ENCODE measurements around the gene TRIM47. TPM values are rescaled to one million over a fixed set of nuclear protein-coding genes. Genes with fewer than 3 reads are reported as not detected.
"Not testable (repeated sequence)": the region's sequence is repeated elsewhere in the genome, so short reads cannot be mapped to it uniquely, and the experiment has no call there.

The TRIM47 gene
- total RNA-seq, 1 experiment from 2014 or later, result 2.5 TPM

DNA sequence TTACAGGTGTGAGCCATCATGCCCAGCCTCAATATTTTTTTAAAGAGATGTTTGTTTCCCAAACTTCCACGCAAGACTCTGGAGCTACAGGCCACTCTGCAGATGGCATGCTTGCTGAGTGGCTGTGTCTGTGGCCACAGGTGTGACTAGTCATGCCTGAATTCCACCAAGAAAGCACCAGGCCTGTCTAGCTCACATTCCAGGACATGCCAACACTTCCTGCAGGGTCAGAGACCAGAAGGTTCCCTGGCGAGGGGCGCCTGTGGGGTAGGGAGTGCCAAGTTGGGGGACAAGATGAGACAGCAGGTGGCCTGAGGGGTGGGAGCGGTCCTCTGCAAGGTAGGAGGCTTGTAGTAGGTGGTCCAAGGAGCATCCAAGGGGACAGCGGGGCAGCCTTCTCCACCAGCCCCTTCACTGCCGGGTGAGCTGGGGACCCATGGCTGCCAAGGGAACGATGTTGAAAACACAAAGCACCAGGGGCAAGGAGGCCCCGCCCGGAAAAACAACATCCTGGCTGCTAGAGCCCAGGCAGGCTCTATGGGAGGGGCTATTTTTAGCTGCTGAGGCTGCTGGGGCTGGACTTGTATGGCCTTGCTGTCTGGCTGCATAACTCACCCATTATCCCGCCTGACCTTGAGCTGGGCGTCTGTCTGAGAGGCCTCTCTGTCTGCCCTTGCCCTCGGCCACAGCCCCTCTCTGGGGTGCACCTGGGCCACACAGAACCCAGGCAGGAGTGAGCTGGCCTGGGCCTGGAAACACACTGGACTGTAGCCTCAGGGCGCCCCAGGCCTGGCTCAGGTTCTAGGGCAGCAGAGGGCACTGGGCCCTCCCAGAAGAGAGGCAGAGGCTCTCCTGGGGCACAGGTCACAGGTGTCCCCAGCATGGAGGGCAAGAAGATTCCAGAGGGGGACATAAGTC lies 5.7 kb downstream of the TRIM47 start:
- no peaks in the 10 kb centered on the region for H3K36me3 Mint-ChIP-seq (ENCODE audit: insufficient read depth, unreplicated experiment)
- no TSS peak for BruUV-seq (replicated peaks)
- H3K4me3 Mint-ChIP-seq (ENCODE audit: unreplicated experiment), result no peak overlapping the region
- CTCF ChIA-PET, result interaction anchor here (1.3 to 2.0 kb wide), 2 partner anchors 15 to 18 kb away, joined by 3 to 8 read pairs; partner anchors contain the start of gene WBP2
- no peaks in the 10 kb centered on the region for H3K9me3 Mint-ChIP-seq (ENCODE audit: unreplicated experiment)
- Histone ChIP-seq H3K36me3 (ENCODE audit: control insufficient read depth, insufficient read depth, low read length) (no peaks in the 10 kb centered on the region), H3K4me1 (peaks cover 22% of the 10 kb centered on the region), H3K9me3 (no peaks in the 10 kb centered on the region), H3K4me3 (ENCODE audit: low read depth, low read length) (no peak overlapping the region), H3K27me3 (replicated peaks; ENCODE audit: control insufficient read depth, insufficient read depth, low read length) (no peaks in the 10 kb centered on the region)
- no peak overlapping the region for H3K27ac Mint-ChIP-seq (ENCODE audit: unreplicated experiment)
- intact Hi-C loops (cut with micrococcal nuclease; ENCODE audit: unreplicated experiment), result no loop called here
- no peaks in the 10 kb centered on the region for H3K27me3 Mint-ChIP-seq (ENCODE audit: insufficient read depth, unreplicated experiment)
- TF ChIP-seq, protein P1, sequence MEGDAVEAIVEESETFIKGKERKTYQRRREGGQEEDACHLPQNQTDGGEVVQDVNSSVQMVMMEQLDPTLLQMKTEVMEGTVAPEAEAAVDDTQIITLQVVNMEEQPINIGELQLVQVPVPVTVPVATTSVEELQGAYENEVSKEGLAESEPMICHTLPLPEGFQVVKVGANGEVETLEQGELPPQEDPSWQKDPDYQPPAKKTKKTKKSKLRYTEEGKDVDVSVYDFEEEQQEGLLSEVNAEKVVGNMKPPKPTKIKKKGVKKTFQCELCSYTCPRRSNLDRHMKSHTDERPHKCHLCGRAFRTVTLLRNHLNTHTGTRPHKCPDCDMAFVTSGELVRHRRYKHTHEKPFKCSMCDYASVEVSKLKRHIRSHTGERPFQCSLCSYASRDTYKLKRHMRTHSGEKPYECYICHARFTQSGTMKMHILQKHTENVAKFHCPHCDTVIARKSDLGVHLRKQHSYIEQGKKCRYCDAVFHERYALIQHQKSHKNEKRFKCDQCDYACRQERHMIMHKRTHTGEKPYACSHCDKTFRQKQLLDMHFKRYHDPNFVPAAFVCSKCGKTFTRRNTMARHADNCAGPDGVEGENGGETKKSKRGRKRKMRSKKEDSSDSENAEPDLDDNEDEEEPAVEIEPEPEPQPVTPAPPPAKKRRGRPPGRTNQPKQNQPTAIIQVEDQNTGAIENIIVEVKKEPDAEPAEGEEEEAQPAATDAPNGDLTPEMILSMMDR (IDR thresholded peaks at IDR 0.05; ENCODE audit: insufficient read depth in 1 of 2, low read depth in 1 of 2, low read length in 1 of 2, severe bottlenecking in 1 of 2, unreplicated experiment in 1 of 2), result no peak
- peaks cover 12% of the 10 kb centered on the region for H3K4me1 Mint-ChIP-seq (ENCODE audit: low read depth, unreplicated experiment)
- peak in 1 of 2 experiments; percentile 46 for DNase-seq
- POLR2A ChIA-PET, result interaction anchor here (0.6 to 1.4 kb wide), 3 partner anchors 18 to 266 kb away, joined by 3 to 6 read pairs (median 3); partner anchors contain the start of gene WBP2

DNA sequence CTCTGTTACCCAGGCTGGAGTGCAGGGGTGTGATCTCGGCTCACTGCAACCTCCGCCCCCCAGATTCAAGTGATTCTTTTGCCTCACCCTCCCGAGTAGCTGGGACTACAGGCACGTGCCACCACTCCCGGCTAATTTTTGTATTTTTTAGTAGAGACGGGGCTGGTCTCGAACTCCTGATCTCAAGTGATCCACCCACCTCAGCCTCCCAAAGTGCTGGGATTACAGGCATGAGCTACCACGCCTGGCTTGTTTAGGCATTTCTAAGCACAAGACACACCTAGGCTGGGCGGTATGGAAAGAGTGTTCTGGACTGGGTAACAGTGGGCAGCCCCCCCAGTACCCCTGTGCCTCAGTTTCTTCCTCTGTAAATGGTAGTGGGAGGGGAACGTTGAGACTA lies 8.2 kb downstream of the TRIM47 start:
- H3K4me1 Mint-ChIP-seq (ENCODE audit: low read depth, unreplicated experiment); H3K9me3 Mint-ChIP-seq (ENCODE audit: unreplicated experiment); H3K4me1 ChIP-seq; H3K9me3 ChIP-seq; H3K27ac Mint-ChIP-seq (ENCODE audit: unreplicated experiment); H3K36me3 ChIP-seq (ENCODE audit: control insufficient read depth, insufficient read depth, low read length); H3K4me3 Mint-ChIP-seq (ENCODE audit: unreplicated experiment); H3K36me3 Mint-ChIP-seq (ENCODE audit: insufficient read depth, unreplicated experiment); H3K27me3 Mint-ChIP-seq (ENCODE audit: insufficient read depth, unreplicated experiment); H3K27me3 ChIP-seq (replicated peaks; ENCODE audit: control insufficient read depth, insufficient read depth, low read length); DNase-seq; BruUV-seq (replicated peaks); CTCF ChIA-PET; intact Hi-C loops (cut with micrococcal nuclease; ENCODE audit: unreplicated experiment); POLR2A ChIA-PET; H3K4me3 ChIP-seq (ENCODE audit: low read depth, low read length): not testable (repeated sequence)

- no peaks in the 10 kb centered on the region for H3K9me3 ChIP-seq
- no peaks in the 10 kb centered on the region for H3K9me3 Mint-ChIP-seq (ENCODE audit: unreplicated experiment)
- H3K4me3 Mint-ChIP-seq (ENCODE audit: unreplicated experiment), result no peak overlapping the region
- ChIA-PET CTCF (interaction anchor here (0.6 kb wide), 1 partner anchor 34 kb away, joined by 3 read pairs; no protein-coding TSS in a partner anchor), POLR2A (no interaction called here)
- no peaks in the 10 kb centered on the region for H3K27me3 ChIP-seq (replicated peaks; ENCODE audit: control insufficient read depth, insufficient read depth, low read length)
- intact Hi-C loops (cut with micrococcal nuclease; ENCODE audit: unreplicated experiment), result no loop called here
- peaks cover 9% of the 10 kb centered on the region; the same call in 1 of the 2 replicates for H3K4me1 ChIP-seq
- H3K27me3 Mint-ChIP-seq (ENCODE audit: insufficient read depth, unreplicated experiment), result no peaks in the 10 kb centered on the region
- no peaks in the 10 kb centered on the region for H3K36me3 ChIP-seq (ENCODE audit: control insufficient read depth, insufficient read depth, low read length)
- H3K27ac Mint-ChIP-seq (ENCODE audit: unreplicated experiment), result peak overlapping the region; percentile 15
- no peak for DNase-seq
- H3K4me3 ChIP-seq (ENCODE audit: low read depth, low read length), result no peak overlapping the region
- TF ChIP-seq, protein P1 (IDR thresholded peaks at IDR 0.05; ENCODE audit: insufficient read depth in 1 of 2, low read depth in 1 of 2, low read length in 1 of 2, severe bottlenecking in 1 of 2, unreplicated experiment in 1 of 2), result no peak
- no peaks in the 10 kb centered on the region for H3K4me1 Mint-ChIP-seq (ENCODE audit: low read depth, unreplicated experiment)
- H3K36me3 Mint-ChIP-seq (ENCODE audit: insufficient read depth, unreplicated experiment), result no peaks in the 10 kb centered on the region
- BruUV-seq (replicated peaks), result no TSS peak
Measured at GRCh38 chr17:75869282-75870141, 8.9 kb downstream of the TRIM47 start.

- intact Hi-C loops (cut with micrococcal nuclease; ENCODE audit: unreplicated experiment); H3K9me3 ChIP-seq; H3K36me3 ChIP-seq (ENCODE audit: control insufficient read depth, insufficient read depth, low read length); H3K4me3 ChIP-seq (ENCODE audit: low read depth, low read length); H3K4me1 Mint-ChIP-seq (ENCODE audit: low read depth, unreplicated experiment); BruUV-seq (replicated peaks); H3K36me3 Mint-ChIP-seq (ENCODE audit: insufficient read depth, unreplicated experiment); H3K27me3 Mint-ChIP-seq (ENCODE audit: insufficient read depth, unreplicated experiment); H3K4me3 Mint-ChIP-seq (ENCODE audit: unreplicated experiment); H3K4me1 ChIP-seq; POLR2A ChIA-PET; H3K27ac Mint-ChIP-seq (ENCODE audit: unreplicated experiment); H3K27me3 ChIP-seq (replicated peaks; ENCODE audit: control insufficient read depth, insufficient read depth, low read length); DNase-seq; H3K9me3 Mint-ChIP-seq (ENCODE audit: unreplicated experiment): not testable (repeated sequence)
- CTCF ChIA-PET, result interaction anchor here (1.1 kb wide), 1 partner anchor 9 kb away, joined by 3 read pairs; no protein-coding TSS in a partner anchor
Measured at GRCh38 chr17:75868730-75869281, 9.6 kb downstream of the TRIM47 start.
